ENCODE results near the gene ERGIC1. TPM values are rescaled to one million over a fixed set of nuclear protein-coding genes. Genes with fewer than 3 reads are reported as not detected.

The ERGIC1 gene
- total RNA-seq, 1 donor from 2014 or later: 177 TPM

DNA sequence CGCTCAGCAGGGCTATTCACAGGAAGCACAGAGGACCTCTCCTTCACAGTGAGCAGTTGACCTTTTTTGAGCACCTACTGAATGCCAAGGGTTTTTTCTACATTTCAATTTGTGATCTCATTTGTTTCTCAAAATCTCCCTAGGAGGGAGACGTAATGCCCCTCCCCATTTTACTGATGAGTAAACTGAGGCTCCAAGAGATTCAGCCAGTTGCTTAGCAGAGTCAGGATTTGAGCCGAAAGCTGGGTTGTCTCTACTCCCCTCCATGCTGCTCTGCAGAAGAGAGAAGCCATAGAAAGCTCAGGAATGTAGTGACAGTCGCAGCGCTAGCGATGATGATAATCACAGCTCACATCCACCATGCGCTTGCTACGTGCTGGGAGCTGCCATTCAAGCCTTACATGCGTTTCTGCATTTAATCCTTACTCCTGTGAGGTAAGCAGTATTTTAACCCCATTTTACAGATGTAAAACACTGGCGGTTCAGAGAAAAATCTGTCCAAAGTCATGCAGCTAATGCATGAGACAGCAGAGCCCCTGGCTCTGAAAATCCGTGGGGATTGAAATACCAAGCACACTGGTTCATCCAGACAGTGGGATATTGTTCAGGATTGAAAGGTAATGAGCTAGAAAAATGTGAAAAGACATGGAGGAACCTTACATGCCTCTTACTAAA, 33.8 kb downstream of the ERGIC1 start:
- Histone ChIP-seq H3K36me3 (no peaks in the 10 kb centered on the region), H3K4me3 (no peak overlapping the region), H3K27ac (peak overlapping the region; percentile 89), H3K9me3 (no peaks in the 10 kb centered on the region), H3K27me3 (ENCODE audit: low read depth) (no peaks in the 10 kb centered on the region), H3K4me1 (peaks cover 79% of the 10 kb centered on the region)
- TF ChIP-seq CTCF (IDR thresholded peaks at IDR 0.05): no peak
- ATAC-seq (no peak), DNase-seq (no peak)
- intact Hi-C loops (cut with DNase I): no loop called here

DNA sequence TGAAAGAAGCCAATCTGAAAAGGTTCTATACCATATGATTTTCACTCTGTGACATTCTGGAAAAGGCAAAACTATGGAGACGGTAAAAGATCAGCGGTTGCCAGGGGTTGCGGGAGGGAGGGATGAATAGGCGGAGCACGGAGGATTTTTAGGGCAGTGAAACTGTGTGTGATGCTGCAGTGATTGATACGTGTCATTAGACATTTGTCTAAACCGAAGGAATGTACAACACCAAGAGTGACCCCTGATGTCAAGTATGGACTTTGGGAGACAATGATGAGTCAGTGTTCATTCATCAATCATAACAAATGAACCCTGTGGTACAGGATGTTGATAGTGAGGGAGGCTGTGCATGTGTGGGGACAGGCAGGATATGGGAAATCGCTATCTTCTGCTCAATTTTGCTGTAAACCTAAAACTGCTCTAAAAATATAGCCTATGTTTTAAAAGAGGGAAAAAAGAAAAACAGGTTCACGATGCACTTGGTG, 34.4 kb downstream of the ERGIC1 start:
- Histone ChIP-seq H3K27me3 (ENCODE audit: low read depth) (no peaks in the 10 kb centered on the region), H3K36me3 (no peaks in the 10 kb centered on the region), H3K4me1 (peaks cover 85% of the 10 kb centered on the region), H3K4me3 (no peak overlapping the region), H3K27ac (peak overlapping the region; percentile 89), H3K9me3 (no peaks in the 10 kb centered on the region)
- no peak for ATAC-seq
- intact Hi-C loops (cut with DNase I): no loop called here
- DNase-seq: no peak
- no peak for TF ChIP-seq CTCF (IDR thresholded peaks at IDR 0.05)

GRCh38 chr5:172868924-172869591, 35.0 kb downstream of the ERGIC1 start:
- intact Hi-C loops (cut with DNase I): no loop called here
- H3K4me3 ChIP-seq: no peak overlapping the region
- DNase-seq (peak; percentile 83), ATAC-seq (peak; percentile 91 to 92)
- peaks cover 88% of the 10 kb centered on the region for H3K4me1 ChIP-seq
- H3K36me3 ChIP-seq: no peaks in the 10 kb centered on the region
- no peaks in the 10 kb centered on the region for H3K27me3 ChIP-seq (ENCODE audit: low read depth)
- peak overlapping the region; percentile 89 for H3K27ac ChIP-seq
- TF ChIP-seq CTCF (IDR thresholded peaks at IDR 0.05): peak; percentile 12
- no peaks in the 10 kb centered on the region for H3K9me3 ChIP-seq

- DNase-seq (no peak), ATAC-seq (no peak)
- intact Hi-C loops (cut with DNase I): no loop called here
- H3K36me3 ChIP-seq: no peaks in the 10 kb centered on the region
- no peak for TF ChIP-seq CTCF (IDR thresholded peaks at IDR 0.05)
- no peaks in the 10 kb centered on the region for H3K9me3 ChIP-seq
- no peaks in the 10 kb centered on the region for H3K27me3 ChIP-seq (ENCODE audit: low read depth)
- no peak overlapping the region for H3K4me3 ChIP-seq
- H3K4me1 ChIP-seq: peaks cover 91% of the 10 kb centered on the region
- H3K27ac ChIP-seq: peak overlapping the region; percentile 89
Observed at GRCh38 chr5:172869691-172870090, 35.6 kb downstream of the ERGIC1 start.

- Histone ChIP-seq H3K4me3 (no peak overlapping the region), H3K27ac (peak overlapping the region; percentile 89), H3K9me3 (no peaks in the 10 kb centered on the region), H3K4me1 (peaks cover 91% of the 10 kb centered on the region), H3K36me3 (no peaks in the 10 kb centered on the region), H3K27me3 (ENCODE audit: low read depth) (no peaks in the 10 kb centered on the region)
- ATAC-seq (peak; percentile 78 to 84), DNase-seq (no peak)
- intact Hi-C loops (cut with DNase I): no loop called here
- no peak for TF ChIP-seq CTCF (IDR thresholded peaks at IDR 0.05)
Observed at GRCh38 chr5:172870291-172870714, 36.3 kb downstream of the ERGIC1 start.
